NCI-H526 (cell line): ENCODE data around the gene DNAAF8.
A peak's percentile ranks its signal among the peaks of the same experiment; 100 is the strongest.
"Not testable (repeated sequence)": the region's sequence is repeated elsewhere in the genome, so short reads cannot be mapped to it uniquely, and the experiment has no call there.

Experiments
- DNase-seq, 2 experiments: peaks; one replicate each; lab custom pipeline; 2025; lab: John Stamatoyannopoulos, UW

Gene DNAAF8

DNA sequence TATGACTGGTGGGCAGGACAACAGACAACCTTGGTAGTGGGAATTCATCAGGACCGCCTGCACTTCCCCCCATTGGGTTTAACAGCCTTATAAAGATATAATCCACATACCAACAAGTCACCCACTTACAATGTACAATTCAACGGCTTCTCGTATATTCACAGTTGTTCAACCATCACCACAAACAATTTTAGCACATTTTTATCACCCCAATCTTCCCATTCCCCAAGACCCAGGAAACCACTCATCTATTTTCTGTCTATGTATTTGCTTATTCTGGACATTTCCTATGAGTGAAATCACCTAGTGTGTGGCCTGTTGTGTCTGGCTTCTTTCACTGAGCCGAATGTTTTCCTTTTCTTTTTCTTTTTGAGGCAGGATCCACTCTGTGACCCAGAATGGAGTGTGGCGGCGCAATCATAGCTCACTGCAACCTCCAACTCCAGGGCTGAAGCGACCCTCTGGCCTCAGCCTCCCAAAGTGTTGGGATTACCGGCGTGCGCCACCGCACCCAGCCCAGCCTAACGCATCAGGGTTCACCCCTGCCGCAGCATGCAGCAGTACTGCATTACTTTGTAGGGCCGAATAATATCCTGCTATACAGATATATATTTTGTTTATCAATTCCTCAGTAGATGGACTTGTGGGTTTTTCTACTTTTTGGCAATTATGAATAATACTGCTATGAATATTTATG, 11.1 kb upstream of the DNAAF8 start:
- no peak for DNase-seq

- no peak for DNase-seq
Measured at GRCh38 chr16:4724661-4725270, 9.6 kb upstream of the DNAAF8 start.

DNA sequence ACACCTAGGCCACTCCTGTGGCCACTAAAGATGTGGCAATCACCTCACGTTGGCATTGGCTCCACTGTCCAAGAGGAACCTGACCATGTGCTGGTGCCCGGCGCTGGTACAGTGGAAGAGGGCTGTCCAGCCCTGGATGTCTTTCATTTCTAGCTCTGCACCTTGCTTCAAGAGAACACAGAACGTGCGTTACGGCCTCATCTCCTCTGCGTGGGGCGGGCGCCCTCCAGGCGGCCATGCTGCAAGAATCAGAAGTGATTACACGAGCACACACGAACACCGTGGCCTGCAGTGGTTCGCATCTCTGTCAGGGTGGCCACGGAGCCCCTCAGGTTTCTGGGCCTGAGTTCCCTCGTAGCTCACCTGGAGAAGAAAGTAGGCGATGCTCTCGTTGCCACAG, 7.7 kb upstream of the DNAAF8 start:
- DNase-seq = no peak

DNA sequence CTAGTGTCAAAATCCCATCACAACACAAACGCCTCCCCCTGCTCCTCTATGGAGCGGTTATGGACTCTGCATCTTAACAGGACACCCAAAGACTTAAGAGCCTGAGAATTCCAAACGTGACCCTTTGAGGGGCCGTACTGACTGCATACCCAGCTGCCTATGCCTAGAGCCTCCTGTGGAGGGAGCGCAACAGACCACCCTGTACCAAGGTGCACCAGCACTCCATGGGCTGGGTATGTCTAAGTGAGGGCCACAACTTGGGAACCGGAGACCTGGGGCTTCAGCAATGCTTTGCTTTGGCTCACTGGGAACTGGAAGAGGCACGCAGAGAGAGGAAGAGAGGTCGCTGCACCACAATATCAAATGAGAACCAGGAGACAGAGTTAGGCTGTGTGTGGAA, 5.7 kb upstream of the DNAAF8 start:
- no peak for DNase-seq

DNA sequence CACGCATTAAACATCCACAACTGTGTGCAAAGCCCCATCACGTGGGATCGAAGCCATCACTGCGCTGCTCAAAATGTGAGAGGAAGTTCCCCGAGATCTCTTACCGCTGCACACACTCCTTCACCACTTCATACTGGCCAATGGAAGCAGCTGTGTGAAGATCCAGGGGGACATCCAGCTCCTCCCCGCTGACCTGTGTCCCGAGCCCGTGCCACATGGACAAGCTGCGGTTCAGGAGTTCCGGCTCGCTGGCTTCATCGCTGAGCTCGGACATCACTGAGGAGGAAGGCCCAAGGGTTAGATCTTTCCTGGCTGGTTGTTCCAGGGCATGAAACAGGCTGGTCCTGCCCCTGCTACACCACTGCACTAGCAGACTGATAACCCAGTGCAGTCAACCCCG, 4.5 kb upstream of the DNAAF8 start:
- no peak for DNase-seq

DNA sequence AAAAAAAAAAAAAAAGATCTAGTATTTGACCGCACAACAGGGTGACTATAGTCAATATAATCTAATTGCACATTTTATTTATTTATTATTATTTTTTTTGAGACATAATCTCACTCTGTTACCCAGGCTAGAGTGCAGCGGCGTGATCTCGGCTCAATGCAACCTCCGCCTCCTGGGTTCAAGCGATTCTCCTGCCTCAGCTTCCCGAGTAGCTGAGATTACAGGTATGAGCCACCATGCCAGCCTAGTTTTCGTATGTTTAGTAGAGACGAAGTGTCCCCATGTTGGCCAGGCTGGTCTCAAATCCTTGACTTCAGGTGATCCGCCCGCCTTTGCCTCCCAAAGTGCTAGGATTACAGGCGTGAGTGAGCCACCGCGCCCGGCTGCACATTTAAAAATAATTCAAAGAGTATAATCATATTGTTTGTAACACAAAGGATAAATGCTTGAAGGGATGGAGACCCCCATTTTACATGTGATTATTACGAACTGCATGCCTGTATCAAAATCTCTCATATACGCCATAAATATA, 1.1 kb upstream of the DNAAF8 start:
- no peak for DNase-seq

DNA sequence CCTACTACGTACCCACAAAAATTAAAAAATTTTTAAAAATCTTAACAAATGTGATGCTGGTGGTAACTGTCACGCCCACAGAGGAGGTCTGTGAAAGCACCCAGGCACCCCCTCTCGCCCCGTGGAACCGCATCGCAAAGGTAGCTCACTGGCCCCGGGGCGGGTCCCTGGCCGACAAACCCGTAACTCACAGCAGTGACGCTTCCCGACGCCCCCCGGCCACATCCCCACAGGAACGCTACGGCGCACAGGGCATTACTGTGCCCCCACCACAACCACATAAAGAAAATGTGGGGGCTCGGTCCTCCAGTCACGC, 632 bp upstream of the DNAAF8 start:
- DNase-seq = peak in 1 of 2 experiments; percentile 21

- peak in 1 of 2 experiments; percentile 81 for DNase-seq
Measured at GRCh38 chr16:4734730-4735535, 596 bp downstream of the DNAAF8 start.

- DNase-seq = no peak
Measured at GRCh38 chr16:4736546-4736945, 2.2 kb downstream of the DNAAF8 start.

- no peak for DNase-seq
Measured at GRCh38 chr16:4737545-4737944, 3.2 kb downstream of the DNAAF8 start.

- DNase-seq = not testable (repeated sequence)
Measured at GRCh38 chr16:4738370-4738769, 4.0 kb downstream of the DNAAF8 start.

DNA sequence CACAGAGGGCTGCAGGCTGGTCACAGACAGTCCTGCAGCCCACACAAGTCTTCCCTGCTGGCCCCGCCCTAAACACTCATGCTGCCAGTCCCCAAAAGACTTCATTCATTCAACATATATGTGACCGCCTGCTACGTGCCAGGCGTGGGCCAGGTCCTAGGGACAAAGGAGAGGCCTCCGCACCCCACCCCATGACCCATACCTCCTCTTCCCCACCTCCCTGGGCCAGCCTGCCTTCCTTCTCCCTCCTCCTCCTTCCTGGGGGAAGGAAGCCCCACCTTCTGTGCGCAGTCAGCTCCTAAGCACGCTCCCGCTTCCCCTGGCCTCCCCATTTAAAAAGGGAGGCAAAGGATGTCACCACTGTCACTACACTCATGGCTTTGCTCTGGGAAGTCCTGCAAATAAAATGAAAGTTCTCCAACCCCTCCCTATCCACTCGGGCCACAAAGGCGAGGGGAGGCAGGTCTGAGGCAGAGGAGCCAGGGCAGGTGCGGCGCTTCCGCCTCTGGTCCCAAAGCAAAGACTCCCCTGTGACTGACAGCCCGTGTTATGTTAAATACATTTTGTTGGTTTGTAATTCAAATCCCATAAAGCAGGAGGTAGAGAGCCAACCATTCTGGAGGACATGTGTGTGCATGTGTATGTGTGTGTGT, 9.0 kb downstream of the DNAAF8 start:
- peak in 1 of 2 experiments; percentile 38 for DNase-seq

GRCh38 chr16:4744555-4745273, 10.4 kb downstream of the DNAAF8 start:
- DNase-seq = no peak

DNA sequence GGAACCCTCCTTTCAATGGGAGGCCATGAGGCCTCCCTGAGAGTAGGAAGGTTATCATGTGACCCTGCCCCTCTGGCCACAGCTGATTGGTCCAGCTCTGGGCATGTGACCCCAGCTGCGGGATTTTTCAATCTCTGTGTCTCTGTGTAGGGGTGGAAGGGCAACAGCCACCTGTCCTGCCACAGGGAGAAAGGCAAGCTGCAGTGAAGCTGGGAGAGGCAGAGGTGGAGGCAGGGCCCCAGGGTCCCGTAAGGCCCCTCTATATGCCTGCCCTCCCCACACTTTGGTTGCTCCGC, 10.9 kb downstream of the DNAAF8 start:
- no peak for DNase-seq

GRCh38 chr16:4746215-4746614, 11.9 kb downstream of the DNAAF8 start:
- DNase-seq = no peak

DNA sequence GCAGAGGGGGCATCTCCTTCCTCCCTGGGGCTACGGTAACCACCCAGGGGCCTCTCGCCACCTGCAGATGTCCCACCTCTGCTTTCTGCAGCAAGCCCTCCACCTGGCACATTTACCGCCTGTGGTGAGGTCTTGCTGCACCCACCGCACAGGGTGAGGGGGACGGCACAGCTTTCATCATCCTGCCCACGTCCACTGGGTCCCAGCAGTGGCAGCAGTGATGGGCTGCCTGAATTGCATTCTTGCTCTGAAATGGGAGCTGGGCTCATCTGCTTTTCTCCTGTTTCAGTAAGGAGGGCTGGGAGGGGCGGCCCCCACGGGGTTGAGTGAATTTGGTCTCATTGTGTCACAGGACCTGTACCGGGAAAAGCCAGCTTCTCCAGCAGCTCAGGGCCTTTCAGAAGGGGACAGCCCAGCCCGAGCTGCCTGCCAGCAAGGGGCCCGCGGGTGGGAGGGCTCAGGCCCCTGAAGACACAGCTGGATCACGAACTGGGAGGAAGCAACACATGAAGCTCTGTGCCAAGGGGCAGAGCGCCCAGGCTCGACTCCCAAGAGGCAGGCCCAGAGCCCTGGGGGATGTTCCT, 12.7 kb downstream of the DNAAF8 start:
- no peak for DNase-seq

DNA sequence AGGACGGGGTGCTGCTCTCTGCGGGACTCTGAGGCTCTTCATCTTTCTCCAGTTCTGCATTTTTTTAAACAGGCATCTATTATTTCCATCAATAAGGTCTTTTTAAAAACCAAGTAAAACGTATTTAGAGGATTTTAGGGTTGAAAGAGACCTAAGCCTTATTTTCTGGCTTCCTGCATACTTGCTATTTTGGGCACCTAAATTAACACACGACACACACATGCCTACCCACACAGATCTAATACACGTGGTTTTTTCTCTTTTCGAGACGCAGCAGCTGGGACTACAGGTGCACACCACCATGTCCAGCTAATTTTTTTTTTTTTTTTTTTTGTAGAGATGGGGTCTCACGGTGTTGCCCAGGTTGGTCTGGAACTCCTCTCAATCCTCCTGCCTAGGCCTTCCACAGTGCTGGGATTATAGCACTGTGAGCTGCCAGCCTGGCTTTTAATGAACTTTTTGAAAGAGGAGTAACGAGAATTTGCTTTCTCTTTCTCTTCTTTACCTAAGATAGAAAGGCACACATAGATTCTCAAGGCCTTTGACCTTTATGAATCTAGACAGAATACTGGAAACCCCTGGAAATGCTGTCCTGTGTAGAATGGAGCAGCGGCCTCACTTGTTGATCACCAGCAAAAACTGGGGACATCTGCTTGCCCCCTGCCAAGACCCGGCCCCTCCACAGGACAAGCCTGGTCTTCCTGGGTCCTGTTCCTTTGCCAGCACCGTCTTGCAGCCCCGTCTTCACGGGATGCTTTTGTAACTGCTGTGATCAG, 13.8 kb downstream of the DNAAF8 start:
- DNase-seq = no peak

GRCh38 chr16:4748682-4749411, 14.5 kb downstream of the DNAAF8 start:
- no peak for DNase-seq

- DNase-seq = no peak
Measured at GRCh38 chr16:4749700-4750257, 15.4 kb downstream of the DNAAF8 start.

- DNase-seq = no peak
Measured at GRCh38 chr16:4750896-4751295, 16.6 kb downstream of the DNAAF8 start.
